HG02981 (cell line): ENCODE measurements around the gene DGKI.

Experiments used
- ATAC-seq: cut with Tn5 transposase; IDR thresholded peaks from one replicate; pipeline ENCODE4 v1.9.1; 2021; ENCODE audit warnings: mild to moderate bottlenecking, moderate library complexity; ENCODE audit not compliant: unreplicated experiment

Gene DGKI

DNA sequence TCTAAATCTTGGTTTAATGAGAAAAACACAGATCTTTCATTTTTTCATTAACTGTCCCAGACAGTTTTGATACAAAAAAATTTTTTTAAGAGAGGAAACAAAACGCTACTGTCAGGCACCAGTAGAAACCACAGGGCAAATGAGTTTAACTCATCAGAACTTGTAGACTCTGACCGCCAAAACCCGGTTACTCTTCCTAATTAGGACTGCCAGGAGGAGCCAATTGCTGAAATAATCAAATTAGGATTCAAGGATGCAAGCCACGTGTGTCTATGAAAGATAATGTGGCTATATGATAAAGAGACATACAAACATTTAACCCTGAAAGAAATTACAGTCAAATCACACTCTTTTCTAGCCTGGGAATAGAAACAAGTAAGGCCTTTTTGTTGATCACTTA is 154.4 kb downstream of the DGKI start:
- ATAC-seq: no peak

DNA sequence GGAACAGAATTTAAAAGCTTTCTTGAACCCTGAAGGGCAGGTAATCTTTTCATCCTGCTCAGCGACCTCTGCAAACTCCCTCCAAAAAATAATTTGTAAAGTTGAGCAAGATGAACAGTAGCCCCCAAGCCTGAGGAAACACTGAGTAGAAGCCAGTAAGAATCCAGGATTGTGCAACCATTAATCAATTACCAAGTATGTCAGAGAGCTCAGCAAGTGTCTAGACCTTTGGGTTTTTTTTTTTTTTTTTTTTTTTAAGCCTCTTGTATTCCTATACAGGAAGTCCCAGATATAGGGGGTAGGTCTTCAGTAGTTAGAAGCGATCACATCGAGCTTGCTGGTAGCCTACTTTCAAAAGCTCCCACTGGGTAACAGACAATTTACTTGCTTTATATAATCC is 155.2 kb downstream of the DGKI start:
- ATAC-seq: no peak

DNA sequence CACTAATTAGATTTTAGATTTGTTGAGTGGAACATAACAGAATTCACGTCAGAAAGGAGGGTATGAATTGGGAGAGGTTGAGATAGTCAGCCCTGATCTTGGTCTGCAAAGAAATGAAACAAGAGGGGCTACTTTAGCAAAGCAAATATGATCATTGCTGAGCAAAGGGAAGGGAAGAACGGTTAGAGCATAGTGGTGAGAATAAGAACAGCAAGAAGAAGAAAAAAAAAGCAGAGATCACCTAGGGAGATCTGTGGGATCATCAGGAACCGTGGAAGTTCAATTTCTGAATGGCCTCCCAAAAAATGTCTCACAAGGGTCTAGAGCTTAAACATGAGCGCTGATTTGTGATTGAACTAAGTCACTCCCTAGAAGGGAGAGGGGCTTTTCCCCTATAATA is 156.1 kb downstream of the DGKI start:
- no peak for ATAC-seq

DNA sequence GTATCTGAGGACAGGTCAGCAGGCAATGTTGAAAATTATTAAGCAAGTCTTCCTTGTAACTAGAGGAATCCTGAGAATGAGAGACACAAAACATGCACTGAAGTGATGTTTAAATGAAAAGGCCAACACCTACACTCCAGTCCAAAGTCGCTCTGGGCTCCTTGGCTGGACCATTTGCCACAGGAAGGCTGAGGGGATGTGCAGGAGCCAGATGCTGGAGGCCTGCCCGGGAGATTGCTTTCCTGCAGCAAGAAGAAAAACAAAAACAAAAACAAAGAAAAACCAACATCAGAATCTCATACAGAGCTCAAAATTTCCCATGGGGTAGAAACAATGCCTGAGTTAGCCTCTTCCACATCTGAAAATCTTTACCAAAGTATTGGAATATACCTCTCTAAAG is 157.0 kb downstream of the DGKI start:
- no peak for ATAC-seq

DNA sequence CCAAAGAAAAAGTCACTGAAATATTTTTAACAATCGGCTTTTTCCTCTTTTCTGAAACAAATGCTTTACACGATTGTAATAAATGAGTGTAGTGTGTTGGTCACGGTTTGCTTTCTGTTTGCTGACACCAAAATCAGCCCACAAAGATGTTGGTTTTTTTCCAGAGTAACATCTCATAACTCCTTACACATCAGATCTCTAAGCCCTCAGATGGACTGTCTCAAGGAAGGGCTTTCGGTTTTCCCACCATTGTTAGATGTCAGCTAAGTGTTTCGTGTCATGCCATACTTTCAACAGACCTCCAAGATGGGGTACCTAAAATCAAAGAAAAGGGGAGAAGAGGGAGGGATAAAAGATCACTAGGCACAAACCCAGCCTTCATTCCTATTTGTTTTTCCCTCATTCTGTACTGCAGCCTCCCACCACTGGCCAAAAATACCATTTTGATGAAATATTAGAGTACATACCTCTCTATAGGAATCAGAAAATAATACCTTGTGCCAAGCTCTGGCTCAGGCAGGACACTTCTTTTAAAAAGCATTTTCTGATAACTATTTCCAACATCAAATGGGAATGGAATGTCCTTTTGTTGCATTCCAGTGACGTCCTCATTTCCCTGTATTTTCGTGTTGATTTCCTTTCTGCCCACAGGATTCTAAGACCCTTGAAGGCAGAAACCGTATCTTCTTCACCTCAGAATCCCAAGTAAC is 159.1 kb downstream of the DGKI start:
- ATAC-seq: no peak

DNA sequence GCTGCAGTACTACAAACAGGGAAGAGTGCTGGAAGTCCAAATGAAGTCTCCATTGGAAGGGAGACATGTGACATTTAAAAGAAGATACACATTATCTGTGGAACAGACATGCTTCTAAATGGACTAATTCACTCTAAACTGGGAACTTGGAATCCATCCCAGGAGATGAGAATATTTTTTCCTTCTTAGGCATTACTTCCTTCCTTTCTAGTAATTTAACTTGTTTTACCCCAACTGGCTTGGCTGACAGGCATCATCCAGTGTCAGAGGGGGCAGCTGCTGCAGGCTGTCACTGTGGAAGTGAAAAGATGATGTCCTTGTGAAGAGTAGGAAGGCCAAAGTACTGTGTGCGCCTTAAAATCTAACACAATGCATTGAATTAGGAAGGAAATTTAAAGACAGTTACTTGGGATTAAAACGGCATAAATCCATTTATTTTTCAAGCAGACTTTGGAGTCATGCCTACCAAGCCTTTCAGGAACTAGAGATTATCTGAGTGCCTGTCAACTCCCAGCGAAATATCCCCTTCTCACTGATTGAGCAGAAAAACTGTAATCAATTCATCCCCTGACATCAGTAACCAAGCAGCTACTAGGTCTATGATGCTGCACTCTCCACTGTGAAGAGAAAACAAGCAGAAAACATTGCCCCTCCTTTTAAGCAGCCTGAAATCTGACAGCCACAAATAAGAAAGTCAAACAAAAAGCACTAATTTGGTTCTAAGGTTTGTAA is 161.2 kb downstream of the DGKI start:
- ATAC-seq: no peak

DNA sequence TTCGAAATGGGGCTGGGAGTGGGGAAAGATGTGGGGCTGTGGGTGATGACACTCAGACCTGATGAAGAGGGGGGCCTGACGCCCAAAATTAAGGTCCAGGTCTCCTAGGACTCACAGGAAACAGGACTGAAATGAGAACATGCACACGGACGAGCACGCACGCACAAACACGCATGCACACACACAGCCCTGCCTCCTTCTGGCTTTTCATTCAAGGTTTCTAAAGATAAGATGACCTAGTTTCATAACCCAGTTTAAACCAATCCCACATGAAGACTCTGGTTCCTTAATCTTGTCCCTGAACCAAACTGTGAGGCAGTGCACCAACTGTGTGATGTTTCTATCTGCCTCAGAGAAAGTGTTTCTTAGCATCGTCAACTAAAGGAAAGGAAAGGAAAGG is 162.0 kb downstream of the DGKI start:
- no peak for ATAC-seq

DNA sequence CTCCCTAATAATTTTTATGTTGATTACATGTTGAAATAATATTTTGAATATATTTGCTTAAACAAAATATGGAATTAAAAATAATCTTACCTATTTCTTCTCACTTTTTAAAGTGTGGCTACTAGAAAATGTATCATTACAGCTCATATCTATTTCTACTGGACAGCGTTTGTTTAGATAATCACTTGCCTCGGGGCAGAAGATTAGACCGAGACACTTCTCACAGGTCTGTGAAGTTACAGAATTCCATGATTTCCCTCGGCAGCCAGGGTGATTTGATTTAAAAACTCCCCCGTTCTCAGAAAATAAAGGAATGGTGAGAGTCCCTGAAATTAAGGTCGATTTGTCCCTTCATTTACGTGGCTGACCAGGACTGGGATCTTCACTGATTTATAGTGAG is 162.5 kb downstream of the DGKI start:
- ATAC-seq: no peak

DNA sequence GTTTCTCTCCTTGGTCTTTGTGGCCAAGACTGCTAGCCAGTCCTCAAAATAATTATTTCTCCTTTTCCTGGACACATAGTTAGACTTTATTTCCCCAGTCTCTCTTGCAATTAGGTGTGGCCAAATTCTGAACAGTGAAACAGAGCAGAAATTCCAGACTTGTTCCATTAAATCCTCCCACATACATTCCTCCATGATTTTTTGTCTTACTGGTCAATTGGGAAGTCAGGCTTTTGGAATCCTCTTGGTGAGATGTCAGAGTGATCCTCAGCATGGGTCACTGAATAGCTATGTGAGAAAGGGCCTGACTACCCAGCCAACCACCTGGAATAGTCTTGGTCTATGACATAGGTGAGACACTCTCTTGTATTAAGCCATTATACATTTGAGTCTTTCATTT is 164.2 kb downstream of the DGKI start:
- no peak for ATAC-seq

DNA sequence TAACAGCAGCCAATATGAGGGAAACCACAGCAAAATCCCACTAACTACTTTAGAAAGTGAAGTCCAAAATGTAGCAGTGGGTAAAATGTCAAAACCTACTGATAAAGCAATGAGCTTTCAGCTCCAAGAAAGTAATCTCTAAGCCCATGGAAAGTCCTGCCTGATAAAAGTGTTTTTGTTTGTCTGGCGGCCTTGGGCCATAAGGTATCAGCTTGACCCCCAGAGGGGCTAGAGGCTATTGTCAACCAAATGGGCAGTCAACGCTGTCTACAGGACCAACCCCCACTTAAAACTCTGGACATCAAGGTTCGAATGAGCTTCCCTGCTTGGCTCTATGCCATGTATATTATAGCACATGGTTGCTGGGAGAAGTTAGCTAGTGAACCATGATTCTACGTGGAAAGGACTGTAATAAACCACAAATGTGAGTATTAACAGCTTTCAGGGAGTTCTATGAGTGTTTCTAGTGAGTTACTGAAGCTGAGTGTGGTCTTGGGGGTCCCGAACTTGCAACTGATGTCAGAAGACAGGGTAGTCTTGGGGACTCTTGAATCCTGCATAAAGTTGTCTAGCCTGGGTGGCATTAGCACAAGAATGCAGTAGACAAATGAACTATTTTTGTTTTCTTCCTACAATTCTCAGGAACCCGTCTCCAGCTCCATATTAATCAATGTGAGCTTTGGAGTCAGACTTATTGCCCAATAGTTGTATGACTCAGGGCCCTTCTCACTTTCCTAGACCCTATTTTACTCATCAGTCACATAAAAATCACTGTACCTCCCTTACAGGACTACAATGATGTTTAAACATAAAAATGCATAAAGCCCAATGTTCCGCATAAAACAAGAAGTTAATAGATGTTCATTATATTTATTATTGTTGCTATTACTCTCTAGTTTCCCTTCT is 164.9 kb downstream of the DGKI start:
- no peak for ATAC-seq

DNA sequence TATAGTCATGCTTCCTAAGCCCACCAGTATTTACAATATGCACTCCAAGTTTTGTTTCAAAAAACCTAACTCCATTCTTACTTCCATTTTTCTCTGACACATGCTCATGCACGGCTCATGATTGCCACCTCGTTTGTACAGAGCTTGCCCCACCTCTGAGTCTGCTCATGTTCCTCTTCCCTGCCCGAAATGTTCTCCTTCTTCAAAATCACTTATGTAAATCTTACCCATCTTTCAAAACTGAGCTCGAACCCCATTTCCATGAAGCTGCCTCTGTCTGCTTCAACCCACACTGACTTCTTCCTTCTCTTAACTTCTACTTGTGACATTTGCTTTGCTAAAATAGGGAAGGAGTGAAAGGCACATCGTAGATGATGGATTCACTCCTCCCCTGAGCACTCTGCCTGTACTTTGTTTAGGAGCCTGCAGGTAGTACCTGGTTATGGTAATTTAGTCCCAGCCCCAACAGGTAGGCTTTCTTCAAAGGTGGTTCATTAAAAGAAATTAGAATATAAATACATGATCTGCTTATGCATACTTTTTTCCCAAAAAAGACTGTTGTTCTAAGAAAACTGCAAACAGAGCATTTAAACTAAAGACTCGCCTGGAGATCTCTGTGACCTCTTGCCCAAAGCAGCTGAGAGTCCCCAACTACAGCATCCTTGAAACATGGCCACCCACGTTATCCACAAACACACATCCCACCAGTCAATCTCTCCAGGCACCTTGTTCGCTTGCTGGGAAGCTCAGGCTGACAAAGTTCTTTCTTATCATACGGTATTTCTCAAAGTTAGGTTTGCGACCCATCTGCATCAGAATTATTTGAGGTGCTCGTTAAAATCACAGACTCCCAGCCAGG is 172.0 kb downstream of the DGKI start:
- ATAC-seq: no peak

DNA sequence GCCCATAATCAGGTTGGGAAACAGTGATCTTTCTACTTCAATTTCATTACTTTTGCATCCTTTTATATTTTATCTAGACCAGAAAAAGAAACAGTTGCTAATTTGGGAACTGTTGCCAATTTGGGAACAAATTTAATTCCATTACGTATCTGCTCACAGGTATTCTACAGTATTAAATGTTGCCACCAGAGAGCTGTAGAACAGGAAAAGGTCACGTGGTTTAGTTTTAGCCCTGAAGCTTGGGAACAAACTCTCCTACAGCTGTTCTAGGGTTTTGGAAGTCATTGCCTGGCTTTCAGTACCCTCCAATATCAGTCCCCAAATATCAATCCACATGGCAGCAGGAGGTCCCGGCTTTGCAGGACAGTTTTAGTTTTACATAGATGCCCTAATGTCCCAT is 172.7 kb downstream of the DGKI start:
- no peak for ATAC-seq

DNA sequence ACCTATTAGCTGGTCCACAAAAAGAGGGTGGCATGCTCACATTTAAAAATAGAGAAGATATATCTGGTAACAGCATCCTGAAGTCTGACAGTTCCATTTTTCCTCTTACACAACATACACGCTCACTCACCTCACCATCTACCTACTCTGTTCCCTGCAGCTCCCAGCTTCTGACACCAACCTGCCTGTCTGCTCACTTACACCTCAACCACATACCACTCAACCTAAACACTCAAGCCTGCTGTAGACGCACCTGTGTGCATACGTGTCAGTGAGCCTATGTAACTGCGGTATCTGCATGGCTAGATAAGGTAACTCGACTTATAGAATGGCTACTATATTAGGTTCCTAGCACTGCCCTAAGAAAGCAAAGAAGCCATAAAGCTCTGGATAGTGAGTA is 174.9 kb downstream of the DGKI start:
- ATAC-seq: no peak

DNA sequence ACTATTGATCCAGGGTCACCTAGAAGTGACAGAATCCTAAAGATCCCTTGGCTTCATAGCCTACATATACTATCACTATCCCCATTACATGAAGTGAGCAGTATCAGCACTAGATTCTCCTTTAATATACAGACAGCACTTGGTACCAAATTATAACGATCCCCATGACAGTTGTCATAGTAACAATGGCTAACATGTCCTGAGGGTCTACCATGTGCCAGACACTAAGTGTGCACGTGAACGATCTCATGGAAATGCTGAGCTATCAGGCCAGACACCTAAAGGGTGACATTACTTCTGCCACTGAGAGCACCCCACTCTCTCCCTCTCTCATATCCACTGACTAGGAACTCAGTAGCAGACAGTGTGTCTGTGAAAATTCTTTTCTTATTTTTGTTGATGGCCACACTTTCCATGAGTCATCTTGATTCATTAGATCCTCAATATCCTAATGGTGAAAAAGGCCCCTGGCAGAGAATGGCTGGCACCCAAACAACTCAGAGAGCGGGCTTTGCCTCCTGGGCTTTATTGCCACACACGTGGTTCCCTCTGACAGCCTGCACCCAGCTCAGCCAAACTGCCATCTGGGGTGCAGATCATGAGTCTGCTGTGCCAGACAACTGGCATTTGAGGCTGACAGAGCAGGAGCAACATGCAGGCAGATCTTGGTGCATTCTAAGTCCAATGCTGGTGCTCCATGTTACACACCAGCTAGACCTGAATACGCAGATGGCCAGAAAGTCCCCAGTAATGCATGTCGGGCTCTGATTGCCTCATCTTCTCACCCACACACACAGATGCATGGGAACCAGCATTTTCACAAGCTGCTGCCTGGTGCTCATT is 176.3 kb downstream of the DGKI start:
- ATAC-seq: no peak

DNA sequence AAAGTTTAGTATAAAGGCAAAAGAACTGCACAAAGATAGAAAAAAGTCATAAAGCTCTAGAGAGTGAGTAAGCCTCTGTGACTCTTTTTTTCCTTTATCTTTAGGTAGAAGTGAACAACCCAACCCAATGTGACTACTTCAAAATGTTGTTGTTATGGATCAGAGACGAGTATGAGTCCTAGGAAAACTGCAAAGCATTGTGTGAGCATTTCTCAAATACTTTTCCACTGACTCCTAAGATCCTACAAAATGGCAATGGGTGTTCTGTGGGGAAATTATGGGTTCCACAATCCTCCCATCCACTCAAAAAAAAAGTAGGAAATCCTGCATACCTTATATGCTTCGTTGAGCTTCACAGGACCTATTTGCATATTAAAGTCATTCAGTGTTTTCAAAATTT is 177.1 kb downstream of the DGKI start:
- no peak for ATAC-seq

DNA sequence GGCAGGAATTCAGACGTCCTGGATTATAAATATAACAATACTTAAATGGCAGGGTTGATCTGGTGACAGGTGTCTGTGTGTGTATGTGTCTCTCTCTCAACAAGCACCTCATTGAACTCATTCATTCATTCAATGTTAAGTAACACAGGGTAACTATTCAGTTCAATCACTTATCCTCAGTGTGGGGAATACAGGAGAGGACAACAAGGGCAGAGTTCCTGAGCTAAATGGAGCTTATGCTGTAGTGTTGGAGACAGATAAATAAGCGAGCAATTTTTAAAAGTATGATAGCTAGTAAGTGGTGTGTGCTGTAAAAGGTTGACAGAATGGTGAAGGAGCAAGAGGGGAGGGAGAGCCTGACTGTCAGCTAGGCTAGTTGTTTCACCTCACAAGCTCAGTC is 178.4 kb downstream of the DGKI start:
- no peak for ATAC-seq

DNA sequence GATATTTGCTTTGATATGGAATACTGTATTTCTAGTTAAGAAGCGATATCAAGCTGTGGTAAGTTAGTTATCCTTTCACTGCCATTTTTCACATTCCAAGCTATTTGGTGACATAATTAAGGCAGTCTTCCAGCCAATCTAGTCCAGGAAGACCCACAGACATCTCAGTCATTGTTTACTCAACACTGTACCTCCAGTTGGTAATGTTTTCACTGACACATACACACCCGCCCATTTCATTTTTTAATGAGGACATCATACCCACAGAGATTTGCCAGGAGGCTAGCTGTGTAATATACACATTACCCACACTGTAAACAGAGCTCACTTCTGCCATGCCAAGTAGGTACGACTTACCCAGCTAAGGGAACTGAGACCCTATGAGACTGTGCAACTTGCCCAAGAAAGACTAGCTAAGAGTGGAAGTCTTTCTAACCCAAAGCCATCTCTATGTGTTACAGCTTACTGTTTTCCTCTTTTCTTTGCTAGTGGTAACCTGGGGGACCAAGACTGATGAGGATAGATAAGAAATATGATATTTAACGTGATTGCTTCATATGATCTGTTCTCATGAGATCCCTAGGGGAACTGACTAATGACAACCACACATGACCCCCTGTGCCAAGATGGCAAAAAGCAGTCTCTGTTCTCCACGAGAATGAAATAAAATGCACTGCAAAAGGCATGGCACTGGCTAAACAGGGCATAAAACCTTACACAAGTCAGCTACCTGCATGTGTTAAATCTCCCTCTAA is 179.0 kb downstream of the DGKI start:
- ATAC-seq: no peak

DNA sequence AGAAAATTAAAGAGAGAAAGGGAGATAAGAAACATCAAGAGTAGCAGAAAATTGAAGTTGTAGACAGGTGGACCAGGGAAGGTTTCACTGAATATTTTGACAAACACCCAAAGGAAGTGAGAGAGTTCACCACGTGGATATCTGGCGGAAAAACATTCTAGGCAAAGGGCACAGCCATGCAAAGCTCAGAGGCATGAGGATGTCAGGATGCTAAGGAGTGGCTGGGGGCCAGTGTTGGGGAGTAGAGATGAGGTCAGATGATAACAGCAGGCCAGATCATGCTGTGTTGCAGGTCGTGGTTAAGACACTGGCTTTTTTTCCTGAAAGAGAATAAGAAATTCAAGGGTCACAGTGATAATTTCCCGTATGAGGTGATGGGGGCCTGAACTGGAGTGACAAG is 181.9 kb downstream of the DGKI start:
- ATAC-seq: no peak

DNA sequence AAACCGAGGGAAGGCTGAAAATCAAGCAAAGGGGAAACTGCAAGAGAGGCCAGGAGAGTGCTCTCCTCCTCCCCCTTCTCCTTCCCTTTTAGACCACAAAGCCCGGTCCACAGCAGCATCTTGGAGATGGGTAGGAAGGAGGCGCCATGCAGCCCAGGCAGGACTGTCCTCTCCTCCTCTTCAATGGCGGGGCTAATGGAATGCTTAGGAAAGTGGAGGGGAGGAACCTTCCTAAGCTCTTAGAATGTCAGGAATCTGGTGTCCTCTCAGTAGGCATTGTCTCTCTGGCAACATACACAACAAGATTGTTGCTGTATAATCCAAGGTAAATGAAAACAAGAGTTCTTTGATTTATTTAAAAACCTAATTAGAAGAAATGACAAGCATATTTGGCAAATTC is 185.1 kb downstream of the DGKI start:
- no peak for ATAC-seq
